Stimulated activated CD8-positive, alpha-beta memory T cell treated with anti-CD3 and anti-CD28 coated beads, Interleukin-15, amount 100 ng/mL, for 1 hour (primary cell): Measurements from ENCODE around the gene NSRP1.
"Not testable (repeated sequence)": the region's sequence is repeated elsewhere in the genome, so short reads cannot be mapped to it uniquely, and the experiment has no call there.

Experiments used
- DNase-seq: peaks from one replicate; pipeline ENCODE4 v3.0.0-alpha.2; 2020; ENCODE audit warnings: low read depth

The NSRP1 gene

GRCh38 chr17:30118635-30119034, 2.0 kb downstream of the NSRP1 start:
- DNase-seq: not testable (repeated sequence)

GRCh38 chr17:30124273-30124796, 7.7 kb downstream of the NSRP1 start:
- no peak for DNase-seq

- DNase-seq: no peak
Observed at GRCh38 chr17:30130121-30130520, 13.5 kb downstream of the NSRP1 start.

GRCh38 chr17:30132615-30133014, 16.0 kb downstream of the NSRP1 start:
- DNase-seq: no peak

GRCh38 chr17:30133197-30133596, 16.6 kb downstream of the NSRP1 start:
- DNase-seq: no peak

- no peak for DNase-seq
Observed at GRCh38 chr17:30134551-30134950, 17.9 kb downstream of the NSRP1 start.

- no peak for DNase-seq
Observed at GRCh38 chr17:30137158-30137557, 20.5 kb downstream of the NSRP1 start.

GRCh38 chr17:30147860-30148259, 31.2 kb downstream of the NSRP1 start:
- DNase-seq: not testable (repeated sequence)

GRCh38 chr17:30148376-30148775, 31.8 kb downstream of the NSRP1 start:
- DNase-seq: no peak

- DNase-seq: no peak
Observed at GRCh38 chr17:30151471-30151870, 34.9 kb downstream of the NSRP1 start.

- DNase-seq: no peak
Observed at GRCh38 chr17:30153463-30153862, 36.8 kb downstream of the NSRP1 start.

- DNase-seq: no peak
Observed at GRCh38 chr17:30155389-30155788, 38.8 kb downstream of the NSRP1 start.

- no peak for DNase-seq
Observed at GRCh38 chr17:30158896-30159625, 42.4 kb downstream of the NSRP1 start.

- DNase-seq: no peak
Observed at GRCh38 chr17:30160419-30161172, 44.0 kb downstream of the NSRP1 start.

GRCh38 chr17:30161601-30162000, 45.0 kb downstream of the NSRP1 start:
- no peak for DNase-seq

- no peak for DNase-seq
Observed at GRCh38 chr17:30164531-30164930, 47.9 kb downstream of the NSRP1 start.

GRCh38 chr17:30165147-30165546, 48.5 kb downstream of the NSRP1 start:
- no peak for DNase-seq

GRCh38 chr17:30165960-30166359, 49.3 kb downstream of the NSRP1 start:
- DNase-seq: no peak

GRCh38 chr17:30170415-30170987, 53.9 kb downstream of the NSRP1 start:
- no peak for DNase-seq

GRCh38 chr17:30172560-30172959, 55.9 kb downstream of the NSRP1 start:
- DNase-seq: no peak

- no peak for DNase-seq
Observed at GRCh38 chr17:30173649-30174048, 57.0 kb downstream of the NSRP1 start.

- no peak for DNase-seq
Observed at GRCh38 chr17:30174556-30174955, 57.9 kb downstream of the NSRP1 start.

GRCh38 chr17:30176855-30177254, 60.2 kb downstream of the NSRP1 start:
- DNase-seq: no peak
